ENCODE data around the gene PRKCE.

DNA sequence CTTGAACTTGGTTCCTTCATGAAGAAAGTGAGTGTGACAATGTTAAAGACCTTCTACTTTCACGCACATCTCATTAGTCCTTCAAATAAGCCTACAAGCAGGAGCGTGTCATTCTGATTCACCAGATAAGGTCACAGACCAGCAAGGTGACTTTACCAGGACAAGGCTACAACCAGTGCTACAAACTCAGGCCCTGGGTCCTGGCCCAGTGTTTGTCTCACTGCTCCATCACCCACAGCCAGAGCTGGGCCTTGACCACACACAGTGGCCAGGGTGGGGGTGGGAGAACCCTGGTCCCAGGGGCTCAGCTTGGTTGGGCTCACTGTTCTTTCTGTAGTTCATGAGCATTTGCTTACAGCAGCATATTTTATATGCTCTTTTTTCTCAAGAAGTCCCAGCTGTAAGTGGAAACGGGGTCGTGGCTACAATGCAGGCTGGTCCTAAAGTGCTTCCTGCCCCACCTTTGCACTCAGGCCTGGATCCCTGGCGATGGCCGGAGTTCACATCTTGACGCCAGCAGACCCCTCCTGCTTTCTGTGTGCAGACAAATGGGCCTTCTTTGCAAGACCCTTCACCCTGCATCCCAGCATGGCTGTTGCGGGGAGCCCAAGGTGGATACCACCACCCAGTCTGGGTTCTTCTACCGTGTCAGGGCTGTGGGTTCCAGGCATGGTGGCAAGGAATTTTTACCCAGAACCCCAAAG, 492.1 kb downstream of the PRKCE start:
- TF ChIP-seq GATA2 (IDR thresholded peaks at IDR 0.05; ENCODE audit: low read depth, low read length) (no peak), GATA3 (IDR thresholded peaks at IDR 0.05; ENCODE audit: low read depth, low read length) (no peak)
